Sigmoid colon (tissue), 7 donors: ENCODE measurements around the gene MAD1L1. TPM values are rescaled to one million over a fixed set of nuclear protein-coding genes. Genes with fewer than 3 reads are reported as not detected.

Source experiments
- DNase-seq: peaks from one replicate; pipeline ENCODE4 v3.0.0-alpha.2; 2019
- H3K27ac ChIP-seq, 4 donors: fragments of 200-600 bp; sonication (generic); one replicate each; pipeline ENCODE4 v1.5.1; 2016 to 2019; ENCODE audit warnings: mild to moderate bottlenecking in 1 of 4
- H3K27me3 ChIP-seq, 3 donors: fragments of 200-600 bp; sonication (generic); one replicate each; pipeline ENCODE4 v1.5.1; 2019; ENCODE audit warnings: mild to moderate bottlenecking in 1 of 3
- H3K36me3 ChIP-seq, 4 donors: fragments of 200-600 bp; sonication (generic); one replicate each; pipeline ENCODE4 v1.5.1; 2016 to 2019
- H3K4me1 ChIP-seq, 4 donors: fragments of 200-600 bp; sonication (generic); one replicate each; pipeline ENCODE4 v1.5.1; 2017 to 2019
- H3K4me3 ChIP-seq, 4 donors: fragments of 200-600 bp; sonication (generic); one replicate each; pipeline ENCODE4 v1.5.1; 2017 to 2019; ENCODE audit warnings: mild to moderate bottlenecking in 2 of 4, moderate library complexity in 1 of 4
- H3K9me3 ChIP-seq, 4 donors: fragments of 200-600 bp in 3 of 4; sonication (generic) in 3 of 4; one replicate each; pipeline versions ENCODE4 v1.5.1 to v1.6.1; 2013 to 2019
- CTCF ChIP-seq, 4 experiments: fragments of 450-650 bp in 3 of 4; fragments of 200-600 bp in 1 of 4; IDR thresholded peaks; one replicate each; pipeline ENCODE4 v1.5.1; 2016 to 2019; ENCODE audit warnings: antibody characterized with exemption in 4 of 4, mild to moderate bottlenecking in 3 of 4, moderate library complexity in 2 of 4
- EP300 ChIP-seq, 4 donors: sonication (generic); formaldehyde crosslinking; IDR thresholded peaks; one replicate each; pipeline ENCODE4 v1.6.1; 2017; ENCODE audit warnings: antibody characterized with exemption in 4 of 4
- POLR2A ChIP-seq, 2 donors: fragments of 450-650 bp; IDR thresholded peaks; one replicate each; pipeline ENCODE4 v1.6.1; 2016; ENCODE audit warnings: antibody characterized with exemption in 2 of 2, mild to moderate bottlenecking in 2 of 2, moderate library complexity in 2 of 2
- POLR2AphosphoS5 ChIP-seq, 4 donors: sonication (generic); formaldehyde crosslinking; IDR thresholded peaks; one replicate each; pipeline ENCODE4 v1.6.1; 2017; ENCODE audit warnings: antibody characterized with exemption in 4 of 4
- WGBS, 2 donors: extraction: QIAGEN DNeasy Blood & Tissue Kit; methylation state at CpG; one replicate each; pipeline ENCODE4 v1.1.7; 2013; 5-methylcytosine and 5-hydroxymethylcytosine counted together
- intact Hi-C: fragments of 100-400 bp; cut with DNase I; formaldehyde crosslinking; loops from one replicate; pipeline ENCODE4 v1.15.1; 2023
- polyA plus RNA-seq, 3 donors: library from polyadenylated mRNA; stranded (reverse); fragments of 200-250 nt; gene quantifications; one replicate each; pipeline ENCODE4 v1.2.3, GENCODE V29; 2013
- total RNA-seq, 4 donors: library from RNA; depleted of rRNA; stranded (reverse); fragments of >200 nt; gene quantifications; one replicate each; pipeline ENCODE4 v1.1.0, GENCODE V29; 2016
- donor health status: healthy with polysubstance abuse.
- donor health status: Bipolar disorder and iron deficiency.
- donor health status: healthy.

Gene MAD1L1
- total and polyA plus RNA-seq, 7 donors = 10.2 to 38.4 (median 20.6) TPM

DNA sequence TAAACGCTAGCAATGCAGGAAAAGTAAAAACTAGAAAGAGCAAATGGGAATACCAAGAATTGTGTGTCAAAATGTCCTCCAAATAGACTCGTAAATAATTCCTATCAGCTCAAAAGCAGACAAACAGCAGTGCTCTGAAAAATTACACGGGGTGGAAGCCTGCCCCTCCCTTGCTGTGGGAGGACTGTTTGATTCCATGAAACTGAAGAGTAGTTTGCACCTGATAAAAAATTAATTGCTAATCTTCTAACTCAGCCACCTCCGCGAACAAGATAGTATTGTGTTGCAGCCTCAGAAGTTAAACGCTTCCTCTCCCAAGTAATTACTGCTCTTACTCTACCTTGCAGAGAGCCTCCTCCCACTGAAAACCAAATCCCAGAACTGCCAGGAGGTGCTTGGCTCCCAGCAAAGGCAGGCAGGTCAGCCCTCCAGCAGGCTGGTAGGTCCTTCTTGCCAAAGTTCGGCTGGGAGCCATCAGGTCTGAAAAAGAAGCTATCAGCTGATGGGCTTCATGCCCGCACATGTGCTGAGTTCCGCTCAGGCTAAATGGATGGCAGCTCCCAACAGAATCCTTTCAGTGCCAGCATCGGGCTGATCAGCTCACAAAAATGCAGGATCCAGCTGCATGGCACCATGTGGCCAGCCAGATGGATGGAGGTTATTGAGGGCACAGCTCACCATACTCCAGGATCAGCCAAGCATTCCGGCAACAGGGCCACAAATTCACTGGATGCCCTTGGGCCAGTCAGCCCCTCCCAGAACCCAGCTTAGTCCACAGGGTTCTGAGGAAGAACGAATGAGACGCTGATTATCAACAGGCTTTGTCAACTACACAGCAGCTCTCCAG is 37.1 kb downstream of the MAD1L1 start:
- no peak overlapping the region for H3K4me3 ChIP-seq
- intact Hi-C loops = no loop called here
- no peak for DNase-seq
- H3K9me3 ChIP-seq = no peaks in the 10 kb centered on the region
- H3K27ac ChIP-seq = no peak overlapping the region
- peaks cover 0 to 32% (median 14%) of the 10 kb centered on the region in 4 donors for H3K36me3 ChIP-seq
- TF ChIP-seq POLR2A (IDR thresholded peaks at IDR 0.05) = no peak
- H3K27me3 ChIP-seq = no peaks in the 10 kb centered on the region
- no peaks in the 10 kb centered on the region for H3K4me1 ChIP-seq
- WGBS, 2 donors = 96 to 97% methylated on average over 13 of the region's 13 CpGs

GRCh38 chr7:2193575-2194305 is 39.0 kb downstream of the MAD1L1 start:
- DNase-seq = no peak
- H3K9me3 ChIP-seq = no peaks in the 10 kb centered on the region
- no peak for TF ChIP-seq POLR2A (IDR thresholded peaks at IDR 0.05)
- no peak for TF ChIP-seq POLR2AphosphoS5 (IDR thresholded peaks at IDR 0.05)
- TF ChIP-seq CTCF (IDR thresholded peaks at IDR 0.05) = no peak
- no peak for TF ChIP-seq EP300 (IDR thresholded peaks at IDR 0.05)
- no peak overlapping the region for H3K4me3 ChIP-seq
- no peaks in the 10 kb centered on the region for H3K4me1 ChIP-seq
- peaks cover 0 to 14% (median 5%) of the 10 kb centered on the region in 4 donors for H3K36me3 ChIP-seq
- 93 to 97% methylated on average over 19 of the region's 19 CpGs for WGBS, 2 donors
- intact Hi-C loops = no loop called here
- no peaks in the 10 kb centered on the region for H3K27me3 ChIP-seq
- no peak overlapping the region for H3K27ac ChIP-seq

GRCh38 chr7:2192831-2193534 is 39.8 kb downstream of the MAD1L1 start:
- no peaks in the 10 kb centered on the region for H3K9me3 ChIP-seq
- no peaks in the 10 kb centered on the region for H3K27me3 ChIP-seq
- no peak for TF ChIP-seq POLR2AphosphoS5 (IDR thresholded peaks at IDR 0.05)
- no peak for TF ChIP-seq CTCF (IDR thresholded peaks at IDR 0.05)
- no peak for TF ChIP-seq POLR2A (IDR thresholded peaks at IDR 0.05)
- TF ChIP-seq EP300 (IDR thresholded peaks at IDR 0.05) = no peak
- H3K4me1 ChIP-seq = no peaks in the 10 kb centered on the region
- no peak overlapping the region for H3K4me3 ChIP-seq
- WGBS, 2 donors = 81 to 89% methylated on average over 18 of the region's 18 CpGs
- peaks cover 0 to 14% (median 5%) of the 10 kb centered on the region in 4 donors for H3K36me3 ChIP-seq
- H3K27ac ChIP-seq = no peak overlapping the region
- DNase-seq = no peak
- intact Hi-C loops = no loop called here

DNA sequence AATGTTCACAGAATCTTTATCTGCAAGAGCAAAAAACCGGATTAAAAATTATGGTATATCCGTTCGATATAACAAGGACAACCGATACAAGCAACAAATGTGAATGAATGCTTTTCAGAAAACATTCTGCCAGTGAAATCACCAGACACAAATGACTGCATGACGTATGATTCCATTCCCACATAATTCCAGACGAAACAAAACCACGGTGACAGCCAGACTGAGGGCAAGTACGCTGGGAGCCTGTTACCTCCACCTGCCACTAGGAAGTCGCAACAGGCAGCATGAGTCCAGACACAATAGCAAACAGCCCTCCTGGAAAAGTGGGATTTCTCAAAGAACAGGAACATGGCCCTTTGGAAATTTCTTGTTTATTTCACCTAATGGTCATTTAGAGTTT is 41.7 kb downstream of the MAD1L1 start:
- Histone ChIP-seq H3K9me3 (no peaks in the 10 kb centered on the region), H3K36me3 (peaks cover 0 to 8% (median 2%) of the 10 kb centered on the region in 4 donors), H3K4me1 (no peaks in the 10 kb centered on the region), H3K27ac (no peak overlapping the region), H3K27me3 (no peaks in the 10 kb centered on the region), H3K4me3 (no peak overlapping the region)
- no peak for DNase-seq
- intact Hi-C loops = no loop called here
- WGBS, 2 donors = 96 to 98% methylated on average over 9 of the region's 9 CpGs
- TF ChIP-seq POLR2A (IDR thresholded peaks at IDR 0.05) (no peak), POLR2AphosphoS5 (IDR thresholded peaks at IDR 0.05) (no peak), CTCF (IDR thresholded peaks at IDR 0.05) (no peak), EP300 (IDR thresholded peaks at IDR 0.05) (no peak)

DNA sequence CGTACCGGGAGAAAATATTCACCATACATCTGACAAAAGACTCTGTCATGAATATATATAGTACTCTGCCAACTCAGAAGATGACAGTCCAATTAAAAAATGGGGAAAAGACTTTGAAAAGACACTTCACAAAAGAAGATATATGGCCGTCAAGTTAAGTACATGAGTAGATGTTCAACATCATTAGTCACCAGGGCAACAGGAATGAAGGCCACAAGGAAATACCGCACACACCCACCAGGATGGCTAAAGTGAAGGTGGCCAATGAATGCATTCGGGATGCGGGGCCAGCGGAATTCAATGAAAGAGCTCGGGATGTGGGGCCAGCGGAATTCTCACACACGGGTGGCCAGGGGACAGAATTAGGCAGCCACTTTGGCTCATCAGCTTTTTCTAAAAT is 42.2 kb downstream of the MAD1L1 start:
- intact Hi-C loops = no loop called here
- TF ChIP-seq POLR2A (IDR thresholded peaks at IDR 0.05) = no peak
- TF ChIP-seq POLR2AphosphoS5 (IDR thresholded peaks at IDR 0.05) = no peak
- TF ChIP-seq EP300 (IDR thresholded peaks at IDR 0.05) = no peak
- no peak for TF ChIP-seq CTCF (IDR thresholded peaks at IDR 0.05)
- Histone ChIP-seq H3K27ac (no peak overlapping the region), H3K9me3 (no peaks in the 10 kb centered on the region), H3K27me3 (no peaks in the 10 kb centered on the region), H3K4me3 (no peak overlapping the region), H3K36me3 (peaks cover 0 to 3% (median 0%) of the 10 kb centered on the region in 4 donors), H3K4me1 (no peaks in the 10 kb centered on the region)
- 93 to 94% methylated on average over 10 of the region's 10 CpGs for WGBS, 2 donors
- no peak for DNase-seq
